ENCODE measurements around the gene PDE8A.

DNA sequence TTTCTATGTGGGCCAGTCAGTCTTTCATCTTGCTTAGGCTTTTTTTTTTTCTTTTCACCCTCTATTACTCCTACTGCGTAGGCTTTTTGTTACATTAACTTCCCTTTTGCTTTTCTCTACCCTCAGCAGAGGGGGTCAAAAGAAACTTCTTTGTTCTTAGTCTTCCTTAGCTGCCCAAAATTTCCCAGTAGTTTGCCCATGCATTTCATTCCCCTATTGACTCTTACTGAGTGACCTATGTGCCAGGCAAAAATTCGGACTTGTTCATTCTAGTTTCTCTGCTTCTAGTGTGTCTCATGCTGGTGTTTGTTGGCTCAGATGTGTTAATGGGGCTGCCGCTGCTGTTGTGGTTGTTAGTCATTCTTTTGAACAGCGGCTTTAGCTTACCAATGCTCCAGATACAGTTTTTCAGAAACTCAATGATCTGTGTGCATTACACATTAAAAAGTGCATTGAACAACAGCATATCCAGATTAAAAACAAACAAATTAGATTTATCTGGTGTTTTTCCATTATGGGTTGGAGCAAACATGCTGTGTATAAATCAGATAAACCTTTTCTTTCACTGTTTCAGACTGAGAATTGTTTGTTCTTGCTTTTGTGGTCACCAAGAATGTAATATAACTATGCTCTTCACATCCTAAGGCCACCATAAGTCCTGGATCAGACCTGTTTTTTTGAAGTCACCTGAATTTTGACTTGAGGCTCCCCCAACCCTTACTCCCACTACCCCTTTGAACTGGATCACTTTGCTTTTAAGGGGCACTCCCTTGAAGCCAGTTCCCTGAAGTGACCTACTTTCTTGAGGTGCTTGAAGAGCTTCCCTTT lies 43.1 kb downstream of the PDE8A start:
- TF ChIP-seq, protein P1, sequence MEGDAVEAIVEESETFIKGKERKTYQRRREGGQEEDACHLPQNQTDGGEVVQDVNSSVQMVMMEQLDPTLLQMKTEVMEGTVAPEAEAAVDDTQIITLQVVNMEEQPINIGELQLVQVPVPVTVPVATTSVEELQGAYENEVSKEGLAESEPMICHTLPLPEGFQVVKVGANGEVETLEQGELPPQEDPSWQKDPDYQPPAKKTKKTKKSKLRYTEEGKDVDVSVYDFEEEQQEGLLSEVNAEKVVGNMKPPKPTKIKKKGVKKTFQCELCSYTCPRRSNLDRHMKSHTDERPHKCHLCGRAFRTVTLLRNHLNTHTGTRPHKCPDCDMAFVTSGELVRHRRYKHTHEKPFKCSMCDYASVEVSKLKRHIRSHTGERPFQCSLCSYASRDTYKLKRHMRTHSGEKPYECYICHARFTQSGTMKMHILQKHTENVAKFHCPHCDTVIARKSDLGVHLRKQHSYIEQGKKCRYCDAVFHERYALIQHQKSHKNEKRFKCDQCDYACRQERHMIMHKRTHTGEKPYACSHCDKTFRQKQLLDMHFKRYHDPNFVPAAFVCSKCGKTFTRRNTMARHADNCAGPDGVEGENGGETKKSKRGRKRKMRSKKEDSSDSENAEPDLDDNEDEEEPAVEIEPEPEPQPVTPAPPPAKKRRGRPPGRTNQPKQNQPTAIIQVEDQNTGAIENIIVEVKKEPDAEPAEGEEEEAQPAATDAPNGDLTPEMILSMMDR (IDR thresholded peaks at IDR 0.05), result no peak
- TF ChIP-seq POLR2A (IDR thresholded peaks at IDR 0.05), result no peak
